ENCODE data around the gene PDE3A. TPM values are rescaled to one million over a fixed set of nuclear protein-coding genes. Genes with fewer than 3 reads are reported as not detected.

The PDE3A gene
- polyA plus RNA-seq, 3 donors, result 0.10 TPM; not detected in 2

DNA sequence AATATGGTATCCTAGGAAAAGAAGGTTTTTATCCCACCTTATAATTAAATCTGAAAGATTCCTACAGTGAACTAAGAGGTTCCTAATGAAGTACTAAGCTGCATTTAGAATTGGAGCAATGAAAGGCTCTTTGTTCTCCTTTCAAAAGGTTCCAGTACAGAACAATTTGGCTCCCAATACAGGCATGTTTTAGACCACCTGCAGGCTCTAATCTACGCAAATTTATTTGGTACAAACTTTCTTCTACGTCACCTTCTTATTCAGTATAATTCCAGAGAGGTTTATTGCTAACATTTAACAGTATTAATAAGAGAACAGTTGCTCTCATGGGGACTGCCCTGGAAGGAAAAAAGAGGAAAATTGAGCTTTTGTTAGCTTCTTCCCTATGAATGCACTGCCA lies 289.2 kb downstream of the PDE3A start:
- Mint-ChIP-seq H3K9me3 (peaks cover 3 to 21% (median 16%) of the 10 kb centered on the region in 7 donors), H3K27me3 (ENCODE audit: low read depth in 3 of 3) (no peaks in the 10 kb centered on the region), H3K4me3 (no peak overlapping the region), H3K27ac (no peak overlapping the region), H3K36me3 (no peaks in the 10 kb centered on the region), H3K4me1 (no peaks in the 10 kb centered on the region)
- Histone ChIP-seq H4K20me1 (ENCODE audit: insufficient read depth, low read length) (no peaks in the 10 kb centered on the region), H2AFZ (ENCODE audit: insufficient read depth, low read depth, low read length, poor library complexity, severe bottlenecking) (no peak overlapping the region), H3K4me2 (replicated peaks; ENCODE audit: extremely low read depth, low read length, poor library complexity, severe bottlenecking) (no peak overlapping the region), H3K79me2 (ENCODE audit: insufficient read depth, low read length) (no peaks in the 10 kb centered on the region), H3K9ac (ENCODE audit: insufficient read depth, low read length, poor library complexity, severe bottlenecking) (no peak overlapping the region), H3K36me3 (replicated peaks in 1 of 2; ENCODE audit: control insufficient read depth in 1 of 2, insufficient read depth in 2 of 2, low read length in 2 of 2) (no peaks in the 10 kb centered on the region), H3K4me3 (replicated peaks in 1 of 3; ENCODE audit: low read depth in 2 of 3, low read length in 3 of 3) (no peak overlapping the region), H3K9me3 (replicated peaks in 1 of 2; ENCODE audit: control insufficient read depth in 1 of 2, insufficient read depth in 1 of 2, low read length in 2 of 2) (peaks cover 16 to 23% of the 10 kb centered on the region in 2 donors), H3K4me1 (ENCODE audit: control insufficient read depth in 1 of 2, insufficient read depth in 2 of 2, low read length in 2 of 2) (no peaks in the 10 kb centered on the region), H3K27me3 (ENCODE audit: control insufficient read depth in 2 of 2, insufficient read depth in 2 of 2, low read length in 2 of 2) (no peaks in the 10 kb centered on the region), H3K27ac (ENCODE audit: low read depth in 1 of 2, low read length in 2 of 2) (no peak overlapping the region)
- intact Hi-C loops (cut with micrococcal nuclease), result no loop called here
- TF ChIP-seq, protein P1, sequence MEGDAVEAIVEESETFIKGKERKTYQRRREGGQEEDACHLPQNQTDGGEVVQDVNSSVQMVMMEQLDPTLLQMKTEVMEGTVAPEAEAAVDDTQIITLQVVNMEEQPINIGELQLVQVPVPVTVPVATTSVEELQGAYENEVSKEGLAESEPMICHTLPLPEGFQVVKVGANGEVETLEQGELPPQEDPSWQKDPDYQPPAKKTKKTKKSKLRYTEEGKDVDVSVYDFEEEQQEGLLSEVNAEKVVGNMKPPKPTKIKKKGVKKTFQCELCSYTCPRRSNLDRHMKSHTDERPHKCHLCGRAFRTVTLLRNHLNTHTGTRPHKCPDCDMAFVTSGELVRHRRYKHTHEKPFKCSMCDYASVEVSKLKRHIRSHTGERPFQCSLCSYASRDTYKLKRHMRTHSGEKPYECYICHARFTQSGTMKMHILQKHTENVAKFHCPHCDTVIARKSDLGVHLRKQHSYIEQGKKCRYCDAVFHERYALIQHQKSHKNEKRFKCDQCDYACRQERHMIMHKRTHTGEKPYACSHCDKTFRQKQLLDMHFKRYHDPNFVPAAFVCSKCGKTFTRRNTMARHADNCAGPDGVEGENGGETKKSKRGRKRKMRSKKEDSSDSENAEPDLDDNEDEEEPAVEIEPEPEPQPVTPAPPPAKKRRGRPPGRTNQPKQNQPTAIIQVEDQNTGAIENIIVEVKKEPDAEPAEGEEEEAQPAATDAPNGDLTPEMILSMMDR (IDR thresholded peaks at IDR 0.05), result no peak
- DNase-seq, result no peak
- no CpG with 5 or more reads among the region's 2 CpGs for WGBS (ENCODE audit: insufficient coverage)

DNA sequence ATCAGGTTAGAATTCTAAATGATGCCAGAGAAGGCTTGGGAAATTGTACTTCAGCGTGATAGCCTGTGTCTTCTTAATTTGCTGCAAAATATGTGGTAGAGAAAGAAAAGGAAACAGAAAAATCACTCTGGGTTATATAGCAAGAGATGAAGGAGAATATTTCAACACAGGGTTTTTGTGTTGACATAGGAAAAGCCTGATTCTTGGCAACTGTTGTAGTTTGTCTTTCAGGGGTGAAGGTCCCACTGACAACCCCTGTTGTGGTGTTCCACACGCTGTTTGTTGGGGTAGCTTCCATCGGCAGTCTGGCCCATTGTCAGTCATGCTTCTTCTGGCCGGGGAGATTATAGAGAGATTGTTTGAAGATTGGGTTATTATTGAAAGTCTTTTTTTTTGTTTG lies 313.0 kb downstream of the PDE3A start:
- H2AFZ ChIP-seq (ENCODE audit: insufficient read depth, low read depth, low read length, poor library complexity, severe bottlenecking), result no peak overlapping the region
- WGBS (ENCODE audit: insufficient coverage), result 91% methylated on average over 3 of the region's 4 CpGs

More for the DNA sequence above, 313.0 kb downstream of the PDE3A start:
- Histone ChIP-seq H3K9me3 (replicated peaks in 1 of 2; ENCODE audit: control insufficient read depth in 1 of 2, insufficient read depth in 1 of 2, low read length in 2 of 2) (peaks cover 13 to 16% of the 10 kb centered on the region in 2 donors), H3K4me3 (replicated peaks in 1 of 3; ENCODE audit: low read depth in 2 of 3, low read length in 3 of 3) (no peak overlapping the region), H3K4me2 (replicated peaks; ENCODE audit: extremely low read depth, low read length, poor library complexity, severe bottlenecking) (no peak overlapping the region), H3K36me3 (replicated peaks in 1 of 2; ENCODE audit: control insufficient read depth in 1 of 2, insufficient read depth in 2 of 2, low read length in 2 of 2) (no peaks in the 10 kb centered on the region), H3K27me3 (ENCODE audit: control insufficient read depth in 2 of 2, insufficient read depth in 2 of 2, low read length in 2 of 2) (no peaks in the 10 kb centered on the region), H3K9ac (ENCODE audit: insufficient read depth, low read length, poor library complexity, severe bottlenecking) (no peak overlapping the region), H3K27ac (ENCODE audit: low read depth in 1 of 2, low read length in 2 of 2) (no peak overlapping the region), H3K79me2 (ENCODE audit: insufficient read depth, low read length) (no peaks in the 10 kb centered on the region), H4K20me1 (ENCODE audit: insufficient read depth, low read length) (no peaks in the 10 kb centered on the region), H3K4me1 (ENCODE audit: control insufficient read depth in 1 of 2, insufficient read depth in 2 of 2, low read length in 2 of 2) (no peaks in the 10 kb centered on the region)
- no peak for DNase-seq
- Mint-ChIP-seq H3K36me3 (no peaks in the 10 kb centered on the region), H3K4me1 (no peaks in the 10 kb centered on the region), H3K27me3 (ENCODE audit: low read depth in 3 of 3) (peaks cover 0 to 4% (median 0%) of the 10 kb centered on the region in 3 donors), H3K27ac (no peak overlapping the region), H3K9me3 (peaks cover 6 to 16% (median 12%) of the 10 kb centered on the region in 7 donors), H3K4me3 (no peak overlapping the region)
- intact Hi-C loops (cut with micrococcal nuclease), result no loop called here
- TF ChIP-seq, protein P1 (IDR thresholded peaks at IDR 0.05), result no peak

Data from CD14-positive monocyte (primary cell).